ENCODE results near the gene SLC1A7.

SLC1A7 gene

GRCh38 chr1:53080041-53080440 is 62.4 kb downstream of the SLC1A7 start:
- no peaks in the 10 kb centered on the region for H4K20me1 ChIP-seq (ENCODE audit: insufficient read depth, low read length)
- H2AFZ ChIP-seq (ENCODE audit: low read length) = no peak overlapping the region
- no peaks in the 10 kb centered on the region for H3K4me1 ChIP-seq (ENCODE audit: insufficient read depth, low read length, severe bottlenecking)
- no peaks in the 10 kb centered on the region for H3K9me2 ChIP-seq (ENCODE audit: low read depth, low read length)
- no peak overlapping the region for H3K9ac ChIP-seq (ENCODE audit: low read length)
- no peaks in the 10 kb centered on the region for H3K9me3 ChIP-seq (ENCODE audit: low read length)
- H3F3A ChIP-seq (ENCODE audit: insufficient read depth, low read length) = no peaks in the 10 kb centered on the region
- no peaks in the 10 kb centered on the region for H3K79me2 ChIP-seq (ENCODE audit: insufficient read depth, low read length)
- no peak overlapping the region for H3K4me3 ChIP-seq (ENCODE audit: low read depth, low read length, poor library complexity, severe bottlenecking)
- H3K36me3 ChIP-seq (ENCODE audit: insufficient read depth, low read length) = no peaks in the 10 kb centered on the region
- H3K27ac ChIP-seq (ENCODE audit: low read depth, low read length, poor library complexity, severe bottlenecking) = no peak overlapping the region
- H3K4me2 ChIP-seq (ENCODE audit: low read length) = no peak overlapping the region
- TF ChIP-seq CTCF (IDR thresholded peaks at IDR 0.05; ENCODE audit: low read length) = no peak
- no peak for TF ChIP-seq EZH2 (IDR thresholded peaks at IDR 0.05; ENCODE audit: borderline replicate concordance, low read length)
- H3K27me3 ChIP-seq (ENCODE audit: insufficient read depth, low read length) = peaks cover 4% of the 10 kb centered on the region

DNA sequence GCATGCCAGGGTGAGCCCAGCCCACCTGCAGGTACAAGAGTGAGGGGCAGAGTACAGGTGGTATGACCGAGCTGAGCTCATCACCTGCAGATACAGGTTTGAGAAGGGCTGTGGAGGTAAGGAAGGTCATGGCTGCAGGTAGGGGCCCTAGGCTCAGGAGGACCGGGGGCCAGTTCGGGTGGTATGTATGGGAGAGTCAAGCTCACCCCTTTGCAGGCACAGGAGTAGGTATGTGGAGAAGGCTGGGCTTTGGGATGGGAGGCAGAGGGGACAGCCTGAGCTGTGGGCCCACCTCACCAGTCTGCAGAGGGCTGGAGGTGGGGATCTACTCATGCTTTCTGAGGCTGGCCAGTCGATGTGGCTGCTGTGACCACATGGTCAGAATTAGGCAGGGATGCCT is 63.2 kb downstream of the SLC1A7 start:
- Histone ChIP-seq H3K4me2 (ENCODE audit: low read length) (no peak overlapping the region), H3K27me3 (ENCODE audit: insufficient read depth, low read length) (peaks cover 4% of the 10 kb centered on the region), H3F3A (ENCODE audit: insufficient read depth, low read length) (no peaks in the 10 kb centered on the region), H3K4me1 (ENCODE audit: insufficient read depth, low read length, severe bottlenecking) (no peaks in the 10 kb centered on the region), H3K9me3 (ENCODE audit: low read length) (no peaks in the 10 kb centered on the region), H3K27ac (ENCODE audit: low read depth, low read length, poor library complexity, severe bottlenecking) (no peak overlapping the region), H4K20me1 (ENCODE audit: insufficient read depth, low read length) (no peaks in the 10 kb centered on the region), H3K79me2 (ENCODE audit: insufficient read depth, low read length) (no peaks in the 10 kb centered on the region), H2AFZ (ENCODE audit: low read length) (no peak overlapping the region), H3K9me2 (ENCODE audit: low read depth, low read length) (no peaks in the 10 kb centered on the region), H3K9ac (ENCODE audit: low read length) (no peak overlapping the region), H3K4me3 (ENCODE audit: low read depth, low read length, poor library complexity, severe bottlenecking) (no peak overlapping the region), H3K36me3 (ENCODE audit: insufficient read depth, low read length) (no peaks in the 10 kb centered on the region)
- TF ChIP-seq CTCF (IDR thresholded peaks at IDR 0.05; ENCODE audit: low read length) (no peak), EZH2 (IDR thresholded peaks at IDR 0.05; ENCODE audit: borderline replicate concordance, low read length) (no peak)

- no peaks in the 10 kb centered on the region for H3K9me3 ChIP-seq (ENCODE audit: low read length)
- no peak for TF ChIP-seq CTCF (IDR thresholded peaks at IDR 0.05; ENCODE audit: low read length)
- no peak for TF ChIP-seq EZH2 (IDR thresholded peaks at IDR 0.05; ENCODE audit: borderline replicate concordance, low read length)
- no peaks in the 10 kb centered on the region for H3K4me1 ChIP-seq (ENCODE audit: insufficient read depth, low read length, severe bottlenecking)
- no peaks in the 10 kb centered on the region for H3K9me2 ChIP-seq (ENCODE audit: low read depth, low read length)
- H4K20me1 ChIP-seq (ENCODE audit: insufficient read depth, low read length) = no peaks in the 10 kb centered on the region
- H3K4me3 ChIP-seq (ENCODE audit: low read depth, low read length, poor library complexity, severe bottlenecking) = no peak overlapping the region
- H2AFZ ChIP-seq (ENCODE audit: low read length) = no peak overlapping the region
- H3K27me3 ChIP-seq (ENCODE audit: insufficient read depth, low read length) = peaks cover 4% of the 10 kb centered on the region
- no peaks in the 10 kb centered on the region for H3K36me3 ChIP-seq (ENCODE audit: insufficient read depth, low read length)
- no peaks in the 10 kb centered on the region for H3F3A ChIP-seq (ENCODE audit: insufficient read depth, low read length)
- H3K4me2 ChIP-seq (ENCODE audit: low read length) = no peak overlapping the region
- H3K79me2 ChIP-seq (ENCODE audit: insufficient read depth, low read length) = no peaks in the 10 kb centered on the region
- no peak overlapping the region for H3K9ac ChIP-seq (ENCODE audit: low read length)
- no peak overlapping the region for H3K27ac ChIP-seq (ENCODE audit: low read depth, low read length, poor library complexity, severe bottlenecking)
Observed at GRCh38 chr1:53078333-53079101, 63.9 kb downstream of the SLC1A7 start.

Measured in OCI-LY1 (cell line).